ENCODE measurements around the gene GAPDH.
A peak's percentile ranks its signal among the peaks of the same experiment; 100 is the strongest.

Gene GAPDH

GRCh38 chr12:6553051-6553868 is 18.9 kb downstream of the GAPDH start:
- peak overlapping the region in 1 of 2 experiments; percentile 79 for H2BK12ac ChIP-seq (ENCODE audit: low read length in 2 of 2)
- H3K18ac ChIP-seq (ENCODE audit: low read depth in 1 of 2, low read length in 2 of 2), result peak overlapping the region; percentile 53 to 79
- no peak overlapping the region for H3K23ac ChIP-seq (ENCODE audit: low read length in 2 of 2)
- DNase-seq, result peak; percentile 97
- no peak overlapping the region for H4K8ac ChIP-seq (ENCODE audit: low read length)
- H3K9me3 ChIP-seq (ENCODE audit: control insufficient read depth, low read length), result no peaks in the 10 kb centered on the region
- H3K14ac ChIP-seq (ENCODE audit: low read length in 2 of 2), result peak overlapping the region in 1 of 2 experiments; percentile 56
- H4K91ac ChIP-seq (ENCODE audit: low read length), result no peak overlapping the region
- H2BK120ac ChIP-seq (ENCODE audit: low read depth, low read length), result no peak overlapping the region
- no peak overlapping the region for H2AFZ ChIP-seq (ENCODE audit: low read depth, low read length)
- peak overlapping the region; percentile 74 for H3K27ac ChIP-seq (ENCODE audit: low read length, poor library complexity, severe bottlenecking)
- H2BK15ac ChIP-seq (ENCODE audit: low read depth, poor library complexity, severe bottlenecking), result no peak overlapping the region
- peaks cover 58% of the 10 kb centered on the region for H3K4me1 ChIP-seq (ENCODE audit: control insufficient read depth, insufficient read depth, low read depth, low read length)
- no peak overlapping the region for H2BK5ac ChIP-seq (ENCODE audit: low read depth, low read length, poor library complexity, severe bottlenecking)
- WGBS, result 19% methylated on average over 15 of the region's 15 CpGs
- peak overlapping the region; percentile 98 for H3K9ac ChIP-seq (ENCODE audit: low read length)
- H3K27me3 ChIP-seq (ENCODE audit: control insufficient read depth in 1 of 2, insufficient read depth in 1 of 2, low read length in 2 of 2), result no peaks in the 10 kb centered on the region
- peak overlapping the region; percentile 26 for H3K4me2 ChIP-seq (ENCODE audit: low read length, poor library complexity, severe bottlenecking)
- peak overlapping the region in 1 of 2 experiments; percentile 98 for H3K4me3 ChIP-seq (ENCODE audit: insufficient read depth in 1 of 2, low read depth in 1 of 2, low read length in 2 of 2)
- peak overlapping the region in 1 of 2 experiments; percentile 57 for H3K4ac ChIP-seq (ENCODE audit: low read depth in 1 of 2, low read length in 2 of 2)
- peak overlapping the region; percentile 27 for H2AK5ac ChIP-seq (ENCODE audit: low read length, severe bottlenecking)
- peaks cover 33 to 36% of the 10 kb centered on the region in 2 experiments for H3K36me3 ChIP-seq (ENCODE audit: control insufficient read depth in 1 of 2, insufficient read depth in 2 of 2, low read depth in 1 of 2, low read length in 2 of 2)
- peaks cover 19% of the 10 kb centered on the region for H3K79me1 ChIP-seq (replicated peaks; ENCODE audit: low read length, poor library complexity, severe bottlenecking)

GRCh38 chr12:6554168-6555017 is 20.1 kb downstream of the GAPDH start:
- Histone ChIP-seq H4K91ac (ENCODE audit: low read length) (peak overlapping the region; percentile 16), H2BK15ac (ENCODE audit: low read depth, poor library complexity, severe bottlenecking) (no peak overlapping the region), H3K4me1 (ENCODE audit: control insufficient read depth, insufficient read depth, low read depth, low read length) (peaks cover 49% of the 10 kb centered on the region), H3K27me3 (ENCODE audit: control insufficient read depth in 1 of 2, insufficient read depth in 1 of 2, low read length in 2 of 2) (no peaks in the 10 kb centered on the region), H2BK12ac (ENCODE audit: low read length in 2 of 2) (peak overlapping the region in 1 of 2 experiments; percentile 38), H3K9ac (ENCODE audit: low read length) (peak overlapping the region; percentile 98), H3K4ac (ENCODE audit: low read depth in 1 of 2, low read length in 2 of 2) (peak overlapping the region in 1 of 2 experiments; percentile 96), H2AFZ (ENCODE audit: low read depth, low read length) (no peak overlapping the region), H2BK120ac (ENCODE audit: low read depth, low read length) (peak overlapping the region; percentile 71), H3K4me3 (ENCODE audit: insufficient read depth in 1 of 2, low read depth in 1 of 2, low read length in 2 of 2) (peak overlapping the region; percentile 95 to 98), H3K9me3 (ENCODE audit: control insufficient read depth, low read length) (no peaks in the 10 kb centered on the region), H3K4me2 (ENCODE audit: low read length, poor library complexity, severe bottlenecking) (peak overlapping the region; percentile 96), H3K79me1 (replicated peaks; ENCODE audit: low read length, poor library complexity, severe bottlenecking) (peaks cover 19% of the 10 kb centered on the region), H4K8ac (ENCODE audit: low read length) (no peak overlapping the region), H3K36me3 (ENCODE audit: control insufficient read depth in 1 of 2, insufficient read depth in 2 of 2, low read depth in 1 of 2, low read length in 2 of 2) (peaks cover 35 to 36% of the 10 kb centered on the region in 2 experiments), H3K23ac (ENCODE audit: low read length in 2 of 2) (peak overlapping the region in 1 of 2 experiments; percentile 100), H2BK5ac (ENCODE audit: low read depth, low read length, poor library complexity, severe bottlenecking) (no peak overlapping the region), H2AK5ac (ENCODE audit: low read length, severe bottlenecking) (no peak overlapping the region), H3K14ac (ENCODE audit: low read length in 2 of 2) (peak overlapping the region in 1 of 2 experiments; percentile 72), H3K27ac (ENCODE audit: low read length, poor library complexity, severe bottlenecking) (peak overlapping the region; percentile 61), H3K18ac (ENCODE audit: low read depth in 1 of 2, low read length in 2 of 2) (peak overlapping the region; percentile 69)
- DNase-seq, result peak; percentile 87
- WGBS, result 8% methylated on average over 22 of the region's 22 CpGs

- peak; percentile 48 for DNase-seq
- Histone ChIP-seq H2AFZ (ENCODE audit: low read depth, low read length) (peak overlapping the region; percentile 29), H2BK5ac (ENCODE audit: low read depth, low read length, poor library complexity, severe bottlenecking) (no peak overlapping the region), H3K9me3 (ENCODE audit: control insufficient read depth, low read length) (no peaks in the 10 kb centered on the region), H2BK120ac (ENCODE audit: low read depth, low read length) (peak overlapping the region; percentile 71), H3K18ac (ENCODE audit: low read depth in 1 of 2, low read length in 2 of 2) (peak overlapping the region; percentile 69 to 86), H3K14ac (ENCODE audit: low read length in 2 of 2) (peak overlapping the region in 1 of 2 experiments; percentile 93), H3K4me1 (ENCODE audit: control insufficient read depth, insufficient read depth, low read depth, low read length) (peaks cover 43% of the 10 kb centered on the region), H2BK12ac (ENCODE audit: low read length in 2 of 2) (peak overlapping the region in 1 of 2 experiments; percentile 68), H2BK15ac (ENCODE audit: low read depth, poor library complexity, severe bottlenecking) (peak overlapping the region; percentile 44), H3K9ac (ENCODE audit: low read length) (peak overlapping the region; percentile 98), H4K91ac (ENCODE audit: low read length) (peak overlapping the region; percentile 57), H3K27ac (ENCODE audit: low read length, poor library complexity, severe bottlenecking) (peak overlapping the region; percentile 69), H3K27me3 (ENCODE audit: control insufficient read depth in 1 of 2, insufficient read depth in 1 of 2, low read length in 2 of 2) (no peaks in the 10 kb centered on the region), H2AK5ac (ENCODE audit: low read length, severe bottlenecking) (no peak overlapping the region), H3K23ac (ENCODE audit: low read length in 2 of 2) (peak overlapping the region; percentile 16 to 100), H3K4ac (ENCODE audit: low read depth in 1 of 2, low read length in 2 of 2) (peak overlapping the region; percentile 57 to 96), H3K79me1 (replicated peaks; ENCODE audit: low read length, poor library complexity, severe bottlenecking) (peaks cover 16% of the 10 kb centered on the region), H3K4me2 (ENCODE audit: low read length, poor library complexity, severe bottlenecking) (peak overlapping the region; percentile 96), H3K4me3 (ENCODE audit: insufficient read depth in 1 of 2, low read depth in 1 of 2, low read length in 2 of 2) (peak overlapping the region; percentile 95 to 98), H4K8ac (ENCODE audit: low read length) (peak overlapping the region; percentile 79), H3K36me3 (ENCODE audit: control insufficient read depth in 1 of 2, insufficient read depth in 2 of 2, low read depth in 1 of 2, low read length in 2 of 2) (peaks cover 34 to 36% of the 10 kb centered on the region in 2 experiments)
- under 1% methylated on average over 32 of the region's 61 CpGs for WGBS
Observed at GRCh38 chr12:6555018-6555691, 20.8 kb downstream of the GAPDH start.
